ACC112 (cell line): Measurements from ENCODE around the gene FITM1.

ENCODE experiments used
- H2AFZ ChIP-seq: fragments of 200-600 bp; sonication (generic); one replicate; pipeline ENCODE4 v1.6.0; 2017; ENCODE audit warnings: antibody characterized with exemption, low read length; ENCODE audit not compliant: unreplicated experiment
- H3K27ac ChIP-seq: fragments of 200-600 bp; sonication (generic); 2 replicates; pipeline ENCODE4 v1.5.1; 2014; ENCODE audit warnings: low read depth, mild to moderate bottlenecking, antibody characterized with exemption, low read length, moderate library complexity
- H3K27me3 ChIP-seq: fragments of 200-600 bp; sonication (generic); 2 replicates; pipeline ENCODE4 v1.6.1; 2014; ENCODE audit warnings: mild to moderate bottlenecking, antibody characterized with exemption, low read length, moderate library complexity, mixed read lengths; ENCODE audit not compliant: insufficient read depth
- H3K36me3 ChIP-seq: fragments of 200-600 bp; sonication (generic); 2 replicates; pipeline ENCODE4 v1.6.1; 2016; ENCODE audit warnings: mild to moderate bottlenecking, antibody characterized with exemption, low read length, moderate library complexity, mixed read lengths; ENCODE audit not compliant: insufficient read depth
- H3K4me1 ChIP-seq: fragments of 200-600 bp; sonication (generic); one replicate; pipeline ENCODE4 v1.6.1; 2016; ENCODE audit warnings: low read length, mixed read lengths; ENCODE audit not compliant: insufficient read depth, unreplicated experiment, control insufficient read depth
- H3K4me3 ChIP-seq: fragments of 200-600 bp; sonication (generic); 2 replicates; pipeline ENCODE4 v1.5.1; 2014; ENCODE audit warnings: mild to moderate bottlenecking, low read depth, low read length
- H3K79me2 ChIP-seq: fragments of 200-600 bp; sonication (generic); one replicate; pipeline ENCODE4 v1.6.0; 2016; ENCODE audit warnings: low read length; ENCODE audit not compliant: control insufficient read depth, unreplicated experiment, insufficient read depth

Gene FITM1

GRCh38 chr14:24165785-24166184, 35.3 kb downstream of the FITM1 start:
- Histone ChIP-seq H3K4me3 (no peak overlapping the region), H3K36me3 (peaks cover 48% of the 10 kb centered on the region), H3K4me1 (peaks cover 16% of the 10 kb centered on the region), H3K27ac (no peak overlapping the region), H3K79me2 (peaks cover 34% of the 10 kb centered on the region), H3K27me3 (no peaks in the 10 kb centered on the region), H2AFZ (no peak overlapping the region)

GRCh38 chr14:24167469-24168114, 37.1 kb downstream of the FITM1 start:
- H2AFZ ChIP-seq: no peak overlapping the region
- H3K79me2 ChIP-seq: peaks cover 19% of the 10 kb centered on the region
- H3K27me3 ChIP-seq: no peaks in the 10 kb centered on the region
- no peak overlapping the region for H3K4me3 ChIP-seq
- H3K36me3 ChIP-seq: peaks cover 53% of the 10 kb centered on the region
- H3K27ac ChIP-seq: no peak overlapping the region
- peaks cover 8% of the 10 kb centered on the region for H3K4me1 ChIP-seq

- Histone ChIP-seq H3K4me3 (no peak within 1 kb of the TSS), H3K27me3 (no peaks in the 10 kb centered on the region), H3K79me2 (no peaks in the 10 kb centered on the region), H3K27ac (no peak within 1 kb of the TSS), H3K4me1 (no peaks in the 10 kb centered on the region), H3K36me3 (peaks cover 36% of the 10 kb centered on the region), H2AFZ (no peak within 1 kb of the TSS)
Observed at GRCh38 chr14:24171422-24172260, 41.2 kb downstream of the FITM1 start, which contains the start of gene REC8. Gene REC8 (plus strand): TSS chr14:24172080. CDS start chr14:24172553, 473 bp downstream.

GRCh38 chr14:24172261-24172860, 41.9 kb downstream of the FITM1 start:
- H3K79me2 ChIP-seq: no peaks in the 10 kb centered on the region
- H2AFZ ChIP-seq: no peak overlapping the region
- peaks cover 36% of the 10 kb centered on the region for H3K36me3 ChIP-seq
- H3K4me1 ChIP-seq: no peaks in the 10 kb centered on the region
- no peaks in the 10 kb centered on the region for H3K27me3 ChIP-seq
- no peak overlapping the region for H3K27ac ChIP-seq
- H3K4me3 ChIP-seq: no peak overlapping the region

- Histone ChIP-seq H3K27ac (no peak overlapping the region), H3K4me1 (no peaks in the 10 kb centered on the region), H3K79me2 (no peaks in the 10 kb centered on the region), H3K4me3 (no peak overlapping the region), H2AFZ (no peak overlapping the region), H3K27me3 (no peaks in the 10 kb centered on the region), H3K36me3 (peaks cover 32% of the 10 kb centered on the region)
Observed at GRCh38 chr14:24172871-24173281, 42.4 kb downstream of the FITM1 start.

GRCh38 chr14:24176599-24176998, 46.1 kb downstream of the FITM1 start:
- H3K36me3 ChIP-seq: peaks cover 32% of the 10 kb centered on the region
- H2AFZ ChIP-seq: no peak overlapping the region
- H3K27ac ChIP-seq: no peak overlapping the region
- no peaks in the 10 kb centered on the region for H3K4me1 ChIP-seq
- H3K79me2 ChIP-seq: no peaks in the 10 kb centered on the region
- H3K4me3 ChIP-seq: no peak overlapping the region
- H3K27me3 ChIP-seq: no peaks in the 10 kb centered on the region

GRCh38 chr14:24177041-24177825, 46.8 kb downstream of the FITM1 start:
- Histone ChIP-seq H3K4me3 (no peak overlapping the region), H3K79me2 (no peaks in the 10 kb centered on the region), H3K4me1 (no peaks in the 10 kb centered on the region), H2AFZ (no peak overlapping the region), H3K27ac (no peak overlapping the region), H3K36me3 (peaks cover 29% of the 10 kb centered on the region), H3K27me3 (no peaks in the 10 kb centered on the region)

- H3K36me3 ChIP-seq: peaks cover 25% of the 10 kb centered on the region
- no peaks in the 10 kb centered on the region for H3K79me2 ChIP-seq
- no peaks in the 10 kb centered on the region for H3K4me1 ChIP-seq
- no peak overlapping the region for H3K4me3 ChIP-seq
- no peaks in the 10 kb centered on the region for H3K27me3 ChIP-seq
- no peak overlapping the region for H3K27ac ChIP-seq
- no peak overlapping the region for H2AFZ ChIP-seq
Observed at GRCh38 chr14:24177891-24178290, 47.4 kb downstream of the FITM1 start.

GRCh38 chr14:24178399-24179178, 48.1 kb downstream of the FITM1 start:
- Histone ChIP-seq H2AFZ (no peak overlapping the region), H3K79me2 (no peaks in the 10 kb centered on the region), H3K27ac (no peak overlapping the region), H3K4me1 (no peaks in the 10 kb centered on the region), H3K27me3 (no peaks in the 10 kb centered on the region), H3K36me3 (peaks cover 18% of the 10 kb centered on the region), H3K4me3 (no peak overlapping the region)
